Colonic mucosa (tissue), 4 donors: ENCODE data around the gene MC1R. TPM values are rescaled to one million over a fixed set of nuclear protein-coding genes. Genes with fewer than 3 reads are reported as not detected.

Source experiments
- DNase-seq: peaks from one replicate; pipeline ENCODE4 v3.0.0-alpha.2; 2020
- H3K27ac ChIP-seq: fragments of 200-600 bp; one replicate; pipeline ENCODE4 v1.8.0; 2021
- H3K27me3 ChIP-seq: fragments of 200-600 bp; one replicate; pipeline ENCODE4 v1.8.0; 2021
- H3K36me3 ChIP-seq: fragments of 200-600 bp; one replicate; pipeline ENCODE4 v1.8.0; 2021
- H3K4me1 ChIP-seq: fragments of 200-600 bp; one replicate; pipeline ENCODE4 v1.8.0; 2021; ENCODE audit warnings: mild to moderate bottlenecking
- H3K4me3 ChIP-seq: fragments of 200-600 bp; one replicate; pipeline ENCODE4 v1.8.0; 2021
- H3K9ac ChIP-seq, 2 donors: one replicate each; pipeline ENCODE4 v1.7.0; 2013; ENCODE audit warnings: control low read depth in 2 of 2, low read depth in 2 of 2, low read length in 2 of 2
- H3K9me3 ChIP-seq: fragments of 200-600 bp; one replicate; pipeline ENCODE4 v1.8.0; 2021
- CTCF ChIP-seq: fragments of 200-600 bp; IDR thresholded peaks from one replicate; pipeline ENCODE4 v1.8.0; 2022; ENCODE audit warnings: antibody characterized with exemption, mild to moderate bottlenecking
- intact Hi-C: fragments of 100-400 bp; cut with DNase I; formaldehyde crosslinking; loops from one replicate; pipeline ENCODE4 v1.14.1; 2022
- total RNA-seq, 2 donors: library from RNA; stranded (reverse); fragmentation: NEBNext Ultra II Directional in 1 of 2; extraction: Animal tissue kit (Norgen Biotek cat#: 25700) in 1 of 2; gene quantifications; one replicate each; pipeline ENCODE4 v1.2.1, GENCODE V29; 2021
- donor health status: healthy.
- donor health status: DM: no; HTN: no; CAD: no.
- donor health status: DM: no; HTN: no; CAD: no.

Gene MC1R
- total RNA-seq, 2 donors from 2014 or later, result 1.6 to 3.4 TPM

GRCh38 chr16:89949121-89949742 lies 30.6 kb downstream of the MC1R start:
- DNase-seq, result no peak
- intact Hi-C loops, result no loop called here
- no peak overlapping the region for H3K27ac ChIP-seq
- H3K9me3 ChIP-seq, result no peaks in the 10 kb centered on the region
- peak overlapping the region; percentile 56 for H3K4me3 ChIP-seq
- H3K36me3 ChIP-seq, result no peaks in the 10 kb centered on the region
- H3K27me3 ChIP-seq, result no peaks in the 10 kb centered on the region
- TF ChIP-seq CTCF, result no peak
- peak overlapping the region; percentile 51 to 78 for H3K9ac ChIP-seq
- peaks cover 9% of the 10 kb centered on the region for H3K4me1 ChIP-seq

DNA sequence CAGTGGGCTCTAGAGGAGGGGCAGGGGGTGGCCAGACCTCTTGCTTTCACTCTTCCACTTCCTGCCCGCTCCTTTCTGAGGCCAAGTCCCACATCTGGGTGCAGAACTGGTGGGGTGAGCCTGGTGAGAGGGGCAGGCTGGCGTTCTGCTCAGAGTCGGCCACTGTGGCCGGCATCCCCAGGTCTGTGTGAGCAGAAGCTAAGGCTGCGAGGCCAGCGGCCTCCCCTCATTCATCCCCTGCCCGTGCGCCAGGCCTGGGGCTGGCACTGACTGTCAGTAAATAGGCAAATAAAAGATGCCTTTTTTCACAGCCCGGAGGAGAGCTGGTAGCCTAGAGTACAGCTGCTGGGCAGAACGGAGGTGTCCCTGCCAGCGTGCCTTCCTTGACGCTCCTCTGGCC lies 31.1 kb downstream of the MC1R start:
- Histone ChIP-seq H3K27me3 (no peaks in the 10 kb centered on the region), H3K27ac (no peak overlapping the region), H3K4me1 (peaks cover 9% of the 10 kb centered on the region), H3K4me3 (peak overlapping the region; percentile 56), H3K9me3 (no peaks in the 10 kb centered on the region), H3K36me3 (no peaks in the 10 kb centered on the region), H3K9ac (peak overlapping the region; percentile 51 to 78)
- no peak for DNase-seq
- intact Hi-C loops, result no loop called here
- no peak for TF ChIP-seq CTCF

GRCh38 chr16:89951509-89951908 lies 32.8 kb downstream of the MC1R start:
- H3K9me3 ChIP-seq, result no peaks in the 10 kb centered on the region
- peaks cover 9% of the 10 kb centered on the region for H3K4me1 ChIP-seq
- no peak overlapping the region for H3K4me3 ChIP-seq
- H3K27me3 ChIP-seq, result no peaks in the 10 kb centered on the region
- DNase-seq, result no peak
- TF ChIP-seq CTCF, result no peak
- intact Hi-C loops, result no loop called here
- no peak overlapping the region for H3K9ac ChIP-seq
- no peaks in the 10 kb centered on the region for H3K36me3 ChIP-seq
- no peak overlapping the region for H3K27ac ChIP-seq

- no peak overlapping the region for H3K4me3 ChIP-seq
- no peak for TF ChIP-seq CTCF
- DNase-seq, result peak; percentile 58
Measured at GRCh38 chr16:89952049-89952448, 33.4 kb downstream of the MC1R start.

GRCh38 chr16:89952551-89952950 lies 33.9 kb downstream of the MC1R start:
- DNase-seq, result no peak
- Histone ChIP-seq H3K9me3 (no peaks in the 10 kb centered on the region), H3K27me3 (no peaks in the 10 kb centered on the region), H3K4me3 (no peak overlapping the region), H3K27ac (no peak overlapping the region), H3K4me1 (peaks cover 8% of the 10 kb centered on the region), H3K9ac (no peak overlapping the region), H3K36me3 (no peaks in the 10 kb centered on the region)
- no peak for TF ChIP-seq CTCF
- intact Hi-C loops, result no loop called here

More at GRCh38 chr16:89952049-89952448, 33.4 kb downstream of the MC1R start:
- H3K27me3 ChIP-seq, result no peaks in the 10 kb centered on the region
- H3K9me3 ChIP-seq, result no peaks in the 10 kb centered on the region
- intact Hi-C loops, result no loop called here
- H3K4me1 ChIP-seq, result peaks cover 9% of the 10 kb centered on the region
- H3K36me3 ChIP-seq, result no peaks in the 10 kb centered on the region
- no peak overlapping the region for H3K9ac ChIP-seq
- no peak overlapping the region for H3K27ac ChIP-seq
